Right atrium auricular region (tissue), 2 donors: Measurements from ENCODE around the gene ACSM2A. TPM values are rescaled to one million over a fixed set of nuclear protein-coding genes. Genes with fewer than 3 reads are reported as not detected.
"Not testable (repeated sequence)": the region's sequence is repeated elsewhere in the genome, so short reads cannot be mapped to it uniquely, and the experiment has no call there.

Experiments
- DNase-seq: peaks from one replicate; pipeline ENCODE4 v3.0.0-alpha.2; 2019; ENCODE audit warnings: low spot score
- H3K27ac ChIP-seq, 2 donors: fragments of 200-600 bp; sonication (generic); 1 replicate in 1 of 2; 2 replicates in 1 of 2; pipeline ENCODE4 v1.5.1; 2016 to 2019
- H3K27me3 ChIP-seq, 2 donors: fragments of 200-600 bp; sonication (generic); one replicate each; pipeline versions ENCODE4 v1.5.1 to v1.6.0; 2017 to 2019
- H3K36me3 ChIP-seq: fragments of 200-600 bp; sonication (generic); one replicate; pipeline ENCODE4 v1.5.1; 2016
- H3K4me1 ChIP-seq, 2 donors: fragments of 200-600 bp; sonication (generic); one replicate each; pipeline versions ENCODE4 v1.5.1 to v1.6.0; 2017 to 2019
- H3K4me3 ChIP-seq, 2 donors: fragments of 200-600 bp; sonication (generic); 1 replicate in 1 of 2; 2 replicates in 1 of 2; pipeline ENCODE4 v1.5.1; 2017 to 2019; ENCODE audit warnings: mild to moderate bottlenecking in 1 of 2, moderate library complexity in 1 of 2
- H3K9me3 ChIP-seq, 2 donors: fragments of 200-600 bp; sonication (generic); one replicate each; pipeline ENCODE4 v1.5.1; 2019
- CTCF ChIP-seq, 2 donors: fragments of 200-600 bp; sonication (generic); IDR thresholded peaks; one replicate each; pipeline ENCODE4 v1.5.1; 2019; ENCODE audit warnings: antibody characterized with exemption in 2 of 2
- total RNA-seq, 2 donors: library from RNA; depleted of rRNA; stranded (reverse); fragments of >200 nt; gene quantifications; one replicate each; pipeline ENCODE4 v1.1.0, GENCODE V29; 2016

ACSM2A gene
- total RNA-seq, 2 donors from 2014 or later = not detected

- Histone ChIP-seq H3K4me3 (no peak overlapping the region), H3K9me3 (no peaks in the 10 kb centered on the region), H3K36me3 (no peaks in the 10 kb centered on the region), H3K27me3 (no peaks in the 10 kb centered on the region), H3K27ac (no peak overlapping the region), H3K4me1 (no peaks in the 10 kb centered on the region)
- DNase-seq = no peak
- TF ChIP-seq CTCF (IDR thresholded peaks at IDR 0.05) = no peak
These were observed 64.4 kb downstream of the ACSM2A start for GRCh38 chr16:20515688-20516090.

GRCh38 chr16:20517149-20517548 lies 65.8 kb downstream of the ACSM2A start:
- Histone ChIP-seq H3K27ac (no peak overlapping the region), H3K4me1 (no peaks in the 10 kb centered on the region), H3K36me3 (no peaks in the 10 kb centered on the region), H3K9me3 (no peaks in the 10 kb centered on the region), H3K4me3 (no peak overlapping the region), H3K27me3 (no peaks in the 10 kb centered on the region)
- DNase-seq = no peak
- no peak for TF ChIP-seq CTCF (IDR thresholded peaks at IDR 0.05)

- H3K4me3 ChIP-seq = no peak overlapping the region
- no peak overlapping the region for H3K27ac ChIP-seq
- TF ChIP-seq CTCF (IDR thresholded peaks at IDR 0.05) = no peak
- H3K9me3 ChIP-seq = no peaks in the 10 kb centered on the region
- no peaks in the 10 kb centered on the region for H3K4me1 ChIP-seq
- no peak for DNase-seq
- H3K27me3 ChIP-seq = no peaks in the 10 kb centered on the region
- H3K36me3 ChIP-seq = no peaks in the 10 kb centered on the region
These were observed 67.9 kb downstream of the ACSM2A start for GRCh38 chr16:20519231-20519630.

GRCh38 chr16:20520103-20520502 lies 68.8 kb downstream of the ACSM2A start:
- H3K27me3 ChIP-seq = no peaks in the 10 kb centered on the region
- H3K4me3 ChIP-seq = no peak overlapping the region
- TF ChIP-seq CTCF (IDR thresholded peaks at IDR 0.05) = no peak
- no peaks in the 10 kb centered on the region for H3K9me3 ChIP-seq
- DNase-seq = no peak
- no peak overlapping the region for H3K27ac ChIP-seq
- H3K36me3 ChIP-seq = no peaks in the 10 kb centered on the region
- no peaks in the 10 kb centered on the region for H3K4me1 ChIP-seq

GRCh38 chr16:20531795-20532194 lies 80.5 kb downstream of the ACSM2A start:
- not testable (repeated sequence) for H3K4me1 ChIP-seq, H3K4me3 ChIP-seq, DNase-seq, H3K36me3 ChIP-seq, H3K27me3 ChIP-seq, H3K27ac ChIP-seq, H3K9me3 ChIP-seq

GRCh38 chr16:20532284-20532792 lies 81.0 kb downstream of the ACSM2A start:
- not testable (repeated sequence) for H3K4me3 ChIP-seq, H3K27ac ChIP-seq, H3K9me3 ChIP-seq, H3K36me3 ChIP-seq, H3K4me1 ChIP-seq, DNase-seq, H3K27me3 ChIP-seq

GRCh38 chr16:20536669-20537068 lies 85.3 kb downstream of the ACSM2A start:
- not testable (repeated sequence) for H3K36me3 ChIP-seq, H3K9me3 ChIP-seq, H3K4me1 ChIP-seq, DNase-seq, H3K4me3 ChIP-seq, H3K27me3 ChIP-seq, H3K27ac ChIP-seq

Other genes with a start within 250 kb of the ACSM2A start
- gene GP2, start 124.0 kb upstream of the ACSM2A start, total RNA-seq = not detected
- gene UMOD, start 98.8 kb upstream of the ACSM2A start, total RNA-seq = not detected
- gene PDILT, start 46.8 kb upstream of the ACSM2A start, total RNA-seq = not detected
- 1 to 10 TPM; 1.7 TPM for gene ACSM5, start 42.0 kb upstream of the ACSM2A start, total RNA-seq
- not detected for gene ACSM2B, start 124.8 kb downstream of the ACSM2A start, total RNA-seq
- 1 to 10 TPM in 1 of 2 donors, under 1 TPM in 1; 0.71 to 1.5 TPM for gene ACSM1, start 246.2 kb downstream of the ACSM2A start, total RNA-seq